Mesenteric fat pad (tissue), 1 donor: ENCODE data around the gene IQCK. TPM values are rescaled to one million over a fixed set of nuclear protein-coding genes. Genes with fewer than 3 reads are reported as not detected.

Experiments
- DNase-seq: peaks from one replicate; pipeline ENCODE4 v3.0.0-alpha.2; 2020; ENCODE audit warnings: low spot score
- total RNA-seq: library from RNA; stranded (reverse); fragmentation: NEBNext Ultra II Directional; extraction: Animal tissue kit (Norgen Biotek cat#: 25700); gene quantifications from one replicate; pipeline ENCODE4 v1.2.1, GENCODE V29; 2021
- donor health status: DM: yes; HTN: yes; CAD: no.

IQCK gene
- total RNA-seq, 1 donor from 2014 or later = 9.7 TPM

- no peak for DNase-seq
Observed at GRCh38 chr16:19833581-19833980, 115.5 kb downstream of the IQCK start.

DNA sequence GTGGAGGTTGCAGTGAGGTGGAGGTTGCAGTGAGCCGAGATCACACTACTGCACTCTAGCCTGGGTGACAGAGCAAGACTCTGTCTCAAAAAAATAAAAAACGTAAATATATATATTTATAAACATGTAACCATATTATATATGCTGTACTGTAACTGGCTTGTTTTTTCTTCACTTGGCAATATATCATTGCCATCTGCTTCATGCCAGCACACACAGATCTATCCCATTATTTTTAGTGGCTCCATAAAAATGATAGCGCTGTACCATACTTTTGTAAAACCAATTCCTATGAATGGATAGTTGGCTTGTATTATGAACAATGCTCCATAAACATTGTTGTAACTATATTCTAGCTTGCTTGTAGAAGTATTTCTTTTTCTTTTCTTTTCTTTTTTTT, 117.1 kb downstream of the IQCK start:
- DNase-seq = no peak

DNA sequence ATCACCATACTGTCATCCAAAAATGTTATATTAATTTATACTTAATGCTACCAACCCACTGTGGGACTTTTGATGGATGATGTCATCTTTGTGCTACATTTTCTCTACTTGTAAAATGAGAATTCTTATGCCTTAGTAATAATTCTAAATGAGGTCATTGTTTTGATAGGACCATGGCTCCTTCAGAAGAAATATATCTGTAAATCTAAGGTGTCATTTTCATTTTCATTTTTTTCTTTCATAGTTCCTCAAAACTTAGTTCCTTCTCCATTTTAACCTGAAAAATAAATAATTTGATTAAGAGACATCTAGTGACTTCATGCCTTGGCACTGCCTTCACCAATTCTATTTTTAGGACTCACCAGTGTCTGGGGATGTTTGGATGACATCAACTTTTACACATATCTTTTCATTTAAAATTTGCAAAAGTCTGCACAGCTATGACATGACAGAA, 117.9 kb downstream of the IQCK start:
- no peak for DNase-seq

DNA sequence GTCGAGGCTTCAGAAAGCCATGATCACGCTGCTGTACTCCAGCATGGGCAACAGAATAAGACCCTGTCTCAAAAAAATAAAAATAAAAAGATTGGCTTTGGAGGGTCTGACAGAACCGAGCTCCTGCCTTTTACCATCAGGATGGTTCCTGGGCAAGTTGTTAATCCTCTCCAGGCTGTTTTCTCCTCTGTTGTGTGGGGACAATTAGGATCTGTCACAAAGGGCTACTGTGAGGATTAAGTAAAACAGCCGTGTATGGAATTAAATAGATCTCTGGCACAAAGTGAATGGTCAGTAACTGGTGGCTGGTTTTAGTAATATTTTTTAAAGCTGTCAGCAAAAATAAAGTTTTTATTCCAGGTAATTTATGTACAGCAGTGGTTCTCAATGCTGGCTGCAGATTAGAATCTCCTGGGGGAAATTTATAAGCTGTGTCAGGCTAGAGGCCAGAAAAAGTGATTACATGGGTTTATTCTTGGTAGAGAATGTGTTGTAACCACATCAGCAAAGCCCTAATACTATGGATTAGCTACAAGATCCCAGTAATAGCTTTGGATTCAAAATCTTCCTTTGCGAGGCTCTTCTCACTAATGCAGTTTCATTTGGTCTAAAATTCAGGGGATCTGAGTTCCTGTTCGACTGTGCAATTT, 119.4 kb downstream of the IQCK start:
- no peak for DNase-seq

- no peak for DNase-seq
Observed at GRCh38 chr16:19837984-19838707, 120.1 kb downstream of the IQCK start.

DNA sequence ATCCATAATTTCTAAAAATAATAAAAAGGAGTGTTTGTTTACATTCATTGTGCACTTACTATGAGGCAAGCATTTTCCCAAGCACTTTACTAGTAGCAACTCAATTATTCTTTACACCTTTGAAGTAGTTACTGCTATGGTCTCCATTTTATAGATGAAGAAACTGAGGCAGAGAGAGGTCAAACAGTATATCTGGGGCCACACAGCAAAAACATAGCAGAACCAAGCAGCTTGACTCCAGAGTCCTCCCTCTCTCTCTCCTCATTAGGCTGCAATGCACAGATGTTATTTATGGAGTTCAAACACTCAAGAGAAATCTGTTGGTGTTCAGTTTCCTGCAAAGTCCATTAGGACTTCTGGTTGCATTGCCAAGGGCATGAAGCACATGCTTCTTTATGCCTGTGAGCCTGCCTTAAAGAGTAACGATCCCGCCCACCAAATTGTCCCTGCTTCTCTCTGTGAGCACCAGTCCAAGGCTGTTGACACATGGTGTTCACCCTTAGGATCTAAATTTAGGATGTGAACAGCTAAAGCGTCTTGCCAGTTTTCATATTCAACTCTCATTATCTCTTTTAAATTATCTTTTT, 122.5 kb downstream of the IQCK start:
- DNase-seq = no peak

- no peak for DNase-seq
Observed at GRCh38 chr16:19841184-19841583, 123.1 kb downstream of the IQCK start.

GRCh38 chr16:19842426-19843157, 124.5 kb downstream of the IQCK start:
- DNase-seq = no peak

DNA sequence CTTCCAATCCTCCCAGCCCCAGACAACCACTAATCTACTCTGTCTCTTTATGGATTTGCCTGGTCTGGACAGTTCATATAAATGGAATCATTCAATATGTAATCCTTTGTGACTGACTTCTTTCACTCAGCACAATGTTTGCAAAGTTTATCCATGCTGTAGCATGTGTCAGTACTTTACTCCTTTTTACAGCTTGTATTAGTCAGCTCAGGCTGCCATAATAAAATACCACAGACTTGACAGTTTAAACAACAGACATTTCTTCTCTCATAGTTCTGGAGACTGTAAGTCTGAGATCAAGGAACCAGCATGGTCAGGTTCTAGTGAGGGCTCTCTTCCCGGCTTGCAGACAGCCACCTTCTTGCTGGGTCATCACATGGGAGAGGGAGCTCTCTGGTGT, 125.3 kb downstream of the IQCK start:
- DNase-seq = no peak

GRCh38 chr16:19844945-19845641, 127.0 kb downstream of the IQCK start:
- no peak for DNase-seq

GRCh38 chr16:19846436-19846835, 128.4 kb downstream of the IQCK start:
- no peak for DNase-seq

GRCh38 chr16:19848756-19849155, 130.7 kb downstream of the IQCK start:
- DNase-seq = no peak

GRCh38 chr16:19850131-19850817, 132.2 kb downstream of the IQCK start:
- no peak for DNase-seq

DNA sequence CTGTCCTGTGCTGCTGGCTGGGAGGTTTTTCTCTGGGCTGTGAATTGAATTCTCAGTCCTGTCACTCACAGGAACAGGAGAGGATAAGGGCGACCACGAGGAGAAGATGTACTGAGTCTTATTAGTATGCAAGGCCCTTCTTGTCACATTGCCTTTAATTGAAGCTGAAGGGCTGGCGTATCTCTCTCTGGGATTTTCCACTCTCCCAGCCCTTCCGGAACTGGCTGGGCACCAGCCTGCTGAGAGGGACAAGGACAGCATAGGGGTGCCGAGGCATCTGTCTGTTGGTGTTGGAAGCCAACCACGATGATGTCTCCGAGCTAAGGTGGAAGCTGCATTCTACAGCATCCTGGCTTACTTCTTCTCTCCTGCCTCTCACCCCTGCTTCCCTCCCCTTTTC, 133.4 kb downstream of the IQCK start:
- no peak for DNase-seq

DNA sequence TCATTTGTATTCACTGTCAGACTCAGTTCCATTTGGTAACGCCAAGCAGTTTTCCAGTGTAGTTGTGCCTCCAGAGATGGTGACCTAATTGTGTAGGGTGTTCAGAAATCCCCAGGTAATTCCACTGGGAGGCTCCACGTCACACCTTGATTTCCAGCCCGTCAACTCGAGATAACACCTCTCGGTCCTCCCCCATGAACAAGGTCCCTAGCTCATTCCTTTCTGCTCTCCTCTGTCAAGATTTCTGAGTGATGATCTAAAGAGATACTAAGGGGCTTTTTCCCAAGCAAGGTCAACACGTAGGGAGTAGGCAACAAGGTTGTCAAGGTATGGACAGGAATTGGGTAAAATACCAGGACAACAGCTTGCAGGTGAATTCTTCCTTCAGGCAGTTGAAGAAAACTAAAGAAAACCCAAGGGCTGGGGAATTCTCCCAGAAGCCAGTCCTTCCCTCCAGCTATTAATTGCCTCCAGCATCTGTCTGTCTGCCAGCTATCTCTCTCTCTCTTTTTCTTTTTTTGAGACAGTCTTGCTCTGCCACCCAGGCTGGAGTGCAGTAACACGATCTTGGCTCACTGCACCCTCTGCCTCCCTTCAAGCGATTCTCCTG, 135.2 kb downstream of the IQCK start:
- no peak for DNase-seq

- DNase-seq = no peak
Observed at GRCh38 chr16:19853742-19854542, 135.9 kb downstream of the IQCK start.

DNA sequence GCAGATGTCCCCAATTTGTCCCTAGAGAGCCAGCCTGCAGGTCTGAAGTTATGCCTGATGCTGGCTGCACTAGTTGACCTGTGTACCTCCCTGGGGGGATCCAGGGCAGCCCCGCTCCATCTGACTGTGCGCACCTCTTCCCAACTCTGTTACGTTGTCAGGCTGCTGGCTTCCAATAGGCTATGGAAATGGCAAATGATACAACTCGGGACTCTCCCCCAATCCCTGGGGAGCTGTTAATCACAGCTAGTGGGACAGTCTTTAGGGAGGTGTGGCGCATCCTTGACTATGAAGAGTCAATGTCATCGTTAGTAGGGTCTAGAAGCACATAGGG, 136.4 kb downstream of the IQCK start:
- no peak for DNase-seq

GRCh38 chr16:19856120-19856519, 138.0 kb downstream of the IQCK start:
- DNase-seq = no peak

GRCh38 chr16:19857593-19858339, 139.7 kb downstream of the IQCK start:
- DNase-seq = no peak
